Endothelial cell (in vitro differentiated cells): Measurements from ENCODE around the gene RHEX. TPM values are rescaled to one million over a fixed set of nuclear protein-coding genes. Genes with fewer than 3 reads are reported as not detected.

Experiments
- DNase-seq: peaks from one replicate; pipeline ENCODE4 v3.0.0; 2021; ENCODE audit warnings: low spot score
- H3K27ac Mint-ChIP-seq: one replicate; pipeline ENCODE4 v1.8.0; 2021; ENCODE audit warnings: mixed read lengths, inconsistent platforms; ENCODE audit not compliant: unreplicated experiment
- H3K27me3 Mint-ChIP-seq: one replicate; pipeline ENCODE4 v1.8.0; 2021; ENCODE audit warnings: mild to moderate bottlenecking, moderate library complexity, mixed read lengths, inconsistent platforms; ENCODE audit not compliant: unreplicated experiment
- H3K36me3 Mint-ChIP-seq: one replicate; pipeline ENCODE4 v1.8.0; 2021; ENCODE audit warnings: mild to moderate bottlenecking, low read depth, mixed read lengths, inconsistent platforms; ENCODE audit not compliant: unreplicated experiment
- H3K4me1 Mint-ChIP-seq: one replicate; pipeline ENCODE4 v1.8.0; 2021; ENCODE audit warnings: mild to moderate bottlenecking, mixed read lengths, inconsistent platforms; ENCODE audit not compliant: unreplicated experiment
- H3K4me3 Mint-ChIP-seq: one replicate; pipeline ENCODE4 v1.8.0; 2021; ENCODE audit warnings: mild to moderate bottlenecking, mixed read lengths, inconsistent platforms; ENCODE audit not compliant: unreplicated experiment
- H3K9me3 Mint-ChIP-seq: one replicate; pipeline ENCODE4 v1.8.0; 2021; ENCODE audit warnings: mixed read lengths, inconsistent platforms; ENCODE audit not compliant: unreplicated experiment
- total RNA-seq: library from RNA; stranded (reverse); fragmentation: NEBNext Ultra II Directional; extraction: Animal tissue kit (Norgen Biotek cat#: 25700); gene quantifications from one replicate; pipeline ENCODE4 v1.2.1, GENCODE V29; 2021; ENCODE audit not compliant: unreplicated experiment
- TF ChIP-seq, protein P1 (sequence below): fragments of 200-600 bp; sonication (generic); IDR thresholded peaks from one replicate; pipeline ENCODE4 v1.5.0; 2021; ENCODE audit warnings: antibody characterized with exemption; ENCODE audit not compliant: unreplicated experiment

Gene RHEX
- total RNA-seq, 1 donor from 2014 or later, result not detected

DNA sequence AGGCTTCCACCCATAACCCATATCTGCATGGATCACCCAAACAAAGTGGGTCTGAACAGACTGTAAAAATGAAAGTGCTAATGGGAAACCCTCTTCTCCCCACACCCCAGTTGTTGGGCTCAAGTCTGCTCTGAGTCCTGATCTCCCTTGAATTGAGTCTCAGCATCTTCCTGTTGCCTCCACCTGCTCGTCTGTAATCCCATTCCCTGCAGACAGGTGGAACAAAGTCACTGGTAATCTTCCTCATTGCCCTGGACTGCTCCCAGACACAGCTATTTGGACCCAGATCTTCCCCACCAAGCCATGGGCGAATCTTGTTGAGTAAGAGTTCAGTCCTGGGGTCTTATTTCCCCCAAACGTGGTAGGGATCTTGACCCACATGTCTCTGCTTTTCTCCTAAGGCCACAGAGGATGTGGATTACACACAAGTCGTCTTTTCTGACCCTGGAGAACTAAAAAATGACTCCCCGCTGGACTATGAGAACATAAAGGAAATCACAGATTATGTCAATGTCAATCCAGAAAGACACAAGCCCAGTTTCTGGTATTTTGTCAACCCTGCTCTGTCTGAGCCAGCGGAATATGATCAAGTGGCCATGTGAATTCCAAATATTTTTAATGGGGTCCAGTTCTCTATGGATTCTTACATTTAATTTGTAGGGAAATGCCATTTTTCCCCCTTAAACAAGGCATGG, 48.5 kb downstream of the RHEX start:
- H3K4me1 Mint-ChIP-seq, result peaks cover 10% of the 10 kb centered on the region
- TF ChIP-seq, protein P1, sequence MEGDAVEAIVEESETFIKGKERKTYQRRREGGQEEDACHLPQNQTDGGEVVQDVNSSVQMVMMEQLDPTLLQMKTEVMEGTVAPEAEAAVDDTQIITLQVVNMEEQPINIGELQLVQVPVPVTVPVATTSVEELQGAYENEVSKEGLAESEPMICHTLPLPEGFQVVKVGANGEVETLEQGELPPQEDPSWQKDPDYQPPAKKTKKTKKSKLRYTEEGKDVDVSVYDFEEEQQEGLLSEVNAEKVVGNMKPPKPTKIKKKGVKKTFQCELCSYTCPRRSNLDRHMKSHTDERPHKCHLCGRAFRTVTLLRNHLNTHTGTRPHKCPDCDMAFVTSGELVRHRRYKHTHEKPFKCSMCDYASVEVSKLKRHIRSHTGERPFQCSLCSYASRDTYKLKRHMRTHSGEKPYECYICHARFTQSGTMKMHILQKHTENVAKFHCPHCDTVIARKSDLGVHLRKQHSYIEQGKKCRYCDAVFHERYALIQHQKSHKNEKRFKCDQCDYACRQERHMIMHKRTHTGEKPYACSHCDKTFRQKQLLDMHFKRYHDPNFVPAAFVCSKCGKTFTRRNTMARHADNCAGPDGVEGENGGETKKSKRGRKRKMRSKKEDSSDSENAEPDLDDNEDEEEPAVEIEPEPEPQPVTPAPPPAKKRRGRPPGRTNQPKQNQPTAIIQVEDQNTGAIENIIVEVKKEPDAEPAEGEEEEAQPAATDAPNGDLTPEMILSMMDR, result no peak
- H3K4me3 Mint-ChIP-seq, result no peak overlapping the region
- DNase-seq, result no peak
- H3K36me3 Mint-ChIP-seq, result no peaks in the 10 kb centered on the region
- no peaks in the 10 kb centered on the region for H3K9me3 Mint-ChIP-seq
- H3K27ac Mint-ChIP-seq, result no peak overlapping the region
- H3K27me3 Mint-ChIP-seq, result peaks cover 5% of the 10 kb centered on the region

DNA sequence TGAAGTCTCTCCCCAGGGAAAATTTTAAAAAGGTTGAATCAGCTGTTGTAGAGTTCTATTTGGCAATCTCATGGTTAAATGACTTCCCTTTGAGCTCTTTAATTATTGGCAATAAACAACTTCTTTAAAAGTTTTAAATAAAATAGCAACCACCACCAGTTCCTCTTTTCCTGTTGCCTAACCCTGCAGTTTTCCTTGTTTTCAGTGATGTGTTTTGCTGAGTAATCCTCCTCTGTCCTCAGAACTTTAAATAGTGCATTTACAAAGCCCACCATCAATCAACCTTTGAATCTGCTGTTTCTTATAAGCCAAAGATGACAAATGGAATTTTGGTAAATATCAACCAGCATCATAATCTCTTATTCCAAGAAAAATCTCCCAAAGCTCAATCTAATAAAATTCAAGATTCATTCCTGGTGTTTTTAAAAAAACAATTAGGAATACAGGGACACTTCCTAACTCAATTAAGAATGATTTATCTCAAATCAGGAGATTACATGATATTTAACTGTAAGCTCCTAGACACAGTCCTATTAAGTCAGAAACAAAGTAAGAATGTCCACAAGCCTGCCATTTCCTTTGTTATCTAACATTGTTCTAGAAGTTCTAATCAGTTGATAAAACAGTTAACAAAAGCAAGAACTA, 49.4 kb downstream of the RHEX start:
- peaks cover 5% of the 10 kb centered on the region for H3K27me3 Mint-ChIP-seq
- H3K27ac Mint-ChIP-seq, result no peak overlapping the region
- TF ChIP-seq, protein P1, result no peak
- H3K4me3 Mint-ChIP-seq, result no peak overlapping the region
- H3K4me1 Mint-ChIP-seq, result peaks cover 10% of the 10 kb centered on the region
- no peaks in the 10 kb centered on the region for H3K9me3 Mint-ChIP-seq
- DNase-seq, result no peak
- no peaks in the 10 kb centered on the region for H3K36me3 Mint-ChIP-seq

DNA sequence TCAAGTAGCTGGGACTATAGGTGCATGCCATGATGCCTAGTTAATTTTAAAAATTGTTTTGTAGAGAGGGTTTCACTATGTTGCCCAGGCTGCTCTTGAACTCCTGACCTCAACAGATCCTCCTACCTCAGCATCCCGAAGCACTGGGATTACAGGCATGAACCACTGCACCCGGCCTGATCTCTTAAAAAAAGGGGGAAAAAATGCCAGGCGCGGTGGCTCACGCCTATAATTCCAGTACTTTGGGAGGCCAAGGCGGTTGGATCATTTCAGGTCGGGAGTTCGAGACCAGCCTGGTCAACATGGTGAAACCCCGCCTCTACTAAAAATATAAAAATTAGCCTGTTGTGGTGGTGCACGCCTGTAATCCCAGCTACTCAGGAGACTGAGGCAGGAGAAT, 51.0 kb downstream of the RHEX start:
- peaks cover 3% of the 10 kb centered on the region for H3K27me3 Mint-ChIP-seq
- no peaks in the 10 kb centered on the region for H3K36me3 Mint-ChIP-seq
- peaks cover 10% of the 10 kb centered on the region for H3K4me1 Mint-ChIP-seq
- TF ChIP-seq, protein P1, result no peak
- H3K4me3 Mint-ChIP-seq, result no peak overlapping the region
- H3K9me3 Mint-ChIP-seq, result no peaks in the 10 kb centered on the region
- H3K27ac Mint-ChIP-seq, result no peak overlapping the region
- no peak for DNase-seq

DNA sequence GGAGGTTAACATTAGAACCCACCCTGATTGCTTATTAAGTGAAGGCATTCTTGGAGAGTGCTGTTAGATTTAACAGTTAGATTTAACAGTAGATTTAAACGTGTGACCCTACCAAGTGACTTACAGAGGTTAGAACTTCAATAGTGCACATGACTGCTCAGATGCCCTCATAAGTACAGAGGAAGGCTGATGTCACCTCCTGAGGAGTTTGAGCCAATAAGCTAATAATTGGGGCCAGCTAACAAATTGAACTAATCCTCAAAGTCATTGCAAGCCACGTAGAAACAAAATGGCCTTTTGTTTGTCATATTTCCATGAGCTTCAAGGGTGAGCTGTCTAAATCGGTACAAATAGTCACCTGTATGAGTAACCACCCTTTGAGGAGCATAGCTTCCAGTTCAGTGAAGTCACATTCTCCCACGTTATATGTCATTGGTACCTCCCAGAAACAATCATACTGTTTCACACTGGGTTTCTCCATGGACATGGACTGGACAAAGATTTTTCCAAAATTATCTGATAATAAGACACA, 52.6 kb downstream of the RHEX start:
- H3K27me3 Mint-ChIP-seq, result peaks cover 3% of the 10 kb centered on the region
- H3K9me3 Mint-ChIP-seq, result no peaks in the 10 kb centered on the region
- TF ChIP-seq, protein P1, result no peak
- H3K4me3 Mint-ChIP-seq, result no peak overlapping the region
- no peak for DNase-seq
- H3K27ac Mint-ChIP-seq, result no peak overlapping the region
- no peaks in the 10 kb centered on the region for H3K36me3 Mint-ChIP-seq
- peaks cover 10% of the 10 kb centered on the region for H3K4me1 Mint-ChIP-seq
